ENCODE results near the gene MIS18A.

GRCh38 chr21:32316361-32317215, 37.7 kb upstream of the MIS18A start:
- TF ChIP-seq POLR2A (IDR thresholded peaks at IDR 0.05) (no peak), CTCF (IDR thresholded peaks at IDR 0.05) (no peak), EP300 (IDR thresholded peaks at IDR 0.05) (no peak)
